ENCODE measurements around the gene LMNA. TPM values are rescaled to one million over a fixed set of nuclear protein-coding genes. Genes with fewer than 3 reads are reported as not detected.

The LMNA gene
- polyA plus RNA-seq, 1 of the 3 experiments (the other 2 are of a cell fraction): 983 TPM

DNA sequence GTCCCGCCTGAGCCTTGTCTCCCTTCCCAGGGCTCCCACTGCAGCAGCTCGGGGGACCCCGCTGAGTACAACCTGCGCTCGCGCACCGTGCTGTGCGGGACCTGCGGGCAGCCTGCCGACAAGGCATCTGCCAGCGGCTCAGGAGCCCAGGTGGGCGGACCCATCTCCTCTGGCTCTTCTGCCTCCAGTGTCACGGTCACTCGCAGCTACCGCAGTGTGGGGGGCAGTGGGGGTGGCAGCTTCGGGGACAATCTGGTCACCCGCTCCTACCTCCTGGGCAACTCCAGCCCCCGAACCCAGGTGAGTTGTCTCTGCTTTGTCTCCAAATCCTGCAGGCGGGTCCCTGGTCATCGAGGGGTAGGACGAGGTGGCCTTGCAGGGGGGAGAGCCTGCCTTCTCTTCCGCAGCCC is 24.0 kb downstream of the LMNA start (continued):
- TF ChIP-seq SIN3A (IDR thresholded peaks at IDR 0.05; ENCODE audit: borderline replicate concordance, low read depth, low read length) (no peak), RXRA (IDR thresholded peaks at IDR 0.05; ENCODE audit: borderline replicate concordance, low read depth) (no peak), MXI1 (IDR thresholded peaks at IDR 0.05; ENCODE audit: low read depth, low read length) (no peak), CHD2 (IDR thresholded peaks at IDR 0.05; ENCODE audit: low read length, partially characterized antibody) (no peak), GABPA (IDR thresholded peaks at IDR 0.05; ENCODE audit: low read depth) (no peak), PBX3 (IDR thresholded peaks at IDR 0.05) (no peak), POLR2AphosphoS5 (IDR thresholded peaks at IDR 0.05; ENCODE audit: low read depth, low read length) (no peak), JUND (IDR thresholded peaks at IDR 0.05) (no peak)

DNA sequence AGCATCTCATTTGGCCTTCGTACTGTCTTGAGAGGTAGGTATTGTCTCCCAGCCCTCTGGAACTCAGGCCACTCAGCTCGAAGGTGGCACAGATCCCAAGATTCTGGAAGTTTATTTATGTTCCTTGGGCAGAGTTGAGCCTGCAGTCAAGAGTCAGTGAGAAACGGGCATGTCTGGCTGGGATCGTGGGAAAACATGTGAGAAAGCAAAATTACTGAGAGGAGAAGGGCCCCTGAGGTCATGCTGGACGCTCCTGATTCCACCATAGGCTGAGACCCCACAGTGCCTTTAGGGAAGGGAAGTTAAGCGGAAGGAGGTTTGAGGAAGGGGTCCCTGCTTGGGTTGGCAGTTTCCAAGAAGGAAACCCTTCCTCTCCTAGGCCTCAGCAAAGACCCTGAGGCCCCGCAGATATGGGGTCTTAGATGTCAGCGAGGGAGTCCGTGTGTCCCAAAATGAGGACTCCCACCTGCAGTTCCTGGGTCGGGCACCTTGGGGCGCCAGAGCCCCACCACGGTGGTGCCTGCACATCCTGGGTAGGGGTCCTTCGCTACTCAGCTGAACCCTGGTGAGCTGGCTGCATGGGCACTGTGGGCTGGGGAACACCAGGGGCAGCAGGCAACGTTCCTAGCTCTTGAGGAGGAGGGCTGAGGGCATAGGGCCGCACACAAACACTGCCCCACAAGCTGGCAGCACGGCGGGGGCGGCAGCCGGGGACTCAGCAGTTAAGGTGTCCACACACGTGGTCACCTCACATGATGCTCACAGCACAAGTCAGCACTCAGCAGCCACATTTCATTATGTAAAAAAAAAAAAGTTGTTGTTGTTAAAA is 26.6 kb downstream of the LMNA start:
- Histone ChIP-seq H3F3A (replicated peaks; ENCODE audit: insufficient read depth) (peaks cover 91% of the 10 kb centered on the region), H2AFZ (ENCODE audit: low read depth) (no peak overlapping the region)
- 87% methylated on average over 16 of the region's 20 CpGs for WGBS (ENCODE audit: low lambda C conversion rate)

More for the DNA sequence above, 26.6 kb downstream of the LMNA start:
- POLR2A ChIA-PET: interaction anchor here (0.6 to 0.7 kb wide), 3 partner anchors 72 to 185 kb away, joined by 3 read pairs; no protein-coding TSS in a partner anchor
- Histone ChIP-seq H3K4me1 (ENCODE audit: control insufficient read depth in 1 of 2, insufficient read depth in 2 of 2, low read depth in 1 of 2, low read length in 1 of 2) (peaks cover 2 to 5% of the 10 kb centered on the region in 2 experiments), H3K27me3 (ENCODE audit: insufficient read depth) (no peaks in the 10 kb centered on the region), H3K27ac (ENCODE audit: low read depth in 2 of 2, low read length in 1 of 2) (peak overlapping the region in 1 of 2 experiments; percentile 54; a peak in 2 of 4 replicates), H3K9me3 (no peaks in the 10 kb centered on the region), H3K36me3 (replicated peaks in 1 of 2; ENCODE audit: control insufficient read depth in 1 of 2, insufficient read depth in 2 of 2, low read length in 1 of 2) (peaks cover 43 to 47% of the 10 kb centered on the region in 2 experiments), H3K79me2 (ENCODE audit: insufficient read depth) (peaks cover 5% of the 10 kb centered on the region; the same call in 1 of the 2 replicates), H4K20me1 (ENCODE audit: insufficient read depth) (peaks cover 75% of the 10 kb centered on the region), H3K4me2 (no peak overlapping the region), H3K9ac (no peak overlapping the region), H3K4me3 (ENCODE audit: low read depth in 2 of 2, low read length in 1 of 2) (no peak overlapping the region), H3K9me2 (no peaks in the 10 kb centered on the region)
- peak; percentile 33; the same call in 1 of the 2 replicates for TF ChIP-seq SMC3 (IDR thresholded peaks at IDR 0.05; ENCODE audit: low read depth, low read length)
- TF ChIP-seq, protein P1, sequence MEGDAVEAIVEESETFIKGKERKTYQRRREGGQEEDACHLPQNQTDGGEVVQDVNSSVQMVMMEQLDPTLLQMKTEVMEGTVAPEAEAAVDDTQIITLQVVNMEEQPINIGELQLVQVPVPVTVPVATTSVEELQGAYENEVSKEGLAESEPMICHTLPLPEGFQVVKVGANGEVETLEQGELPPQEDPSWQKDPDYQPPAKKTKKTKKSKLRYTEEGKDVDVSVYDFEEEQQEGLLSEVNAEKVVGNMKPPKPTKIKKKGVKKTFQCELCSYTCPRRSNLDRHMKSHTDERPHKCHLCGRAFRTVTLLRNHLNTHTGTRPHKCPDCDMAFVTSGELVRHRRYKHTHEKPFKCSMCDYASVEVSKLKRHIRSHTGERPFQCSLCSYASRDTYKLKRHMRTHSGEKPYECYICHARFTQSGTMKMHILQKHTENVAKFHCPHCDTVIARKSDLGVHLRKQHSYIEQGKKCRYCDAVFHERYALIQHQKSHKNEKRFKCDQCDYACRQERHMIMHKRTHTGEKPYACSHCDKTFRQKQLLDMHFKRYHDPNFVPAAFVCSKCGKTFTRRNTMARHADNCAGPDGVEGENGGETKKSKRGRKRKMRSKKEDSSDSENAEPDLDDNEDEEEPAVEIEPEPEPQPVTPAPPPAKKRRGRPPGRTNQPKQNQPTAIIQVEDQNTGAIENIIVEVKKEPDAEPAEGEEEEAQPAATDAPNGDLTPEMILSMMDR (IDR thresholded peaks at IDR 0.05): peak; percentile 68
- peak; percentile 70 for TF ChIP-seq RAD21 (IDR thresholded peaks at IDR 0.05; ENCODE audit: low read length)
- 0 out of 2 replicates have a peak, but pooled peaks have one; percentile 0 for TF ChIP-seq PBX3 (IDR thresholded peaks at IDR 0.05)
- no peak for TF ChIP-seq NRF1 (IDR thresholded peaks at IDR 0.05; ENCODE audit: low read depth, low read length)
- peak; percentile 85 for DNase-seq
- CTCF ChIA-PET: interaction anchor here (0.6 to 40.5 kb wide), 33 partner anchors 9 to 719 kb away, joined by 3 to 1559 read pairs (median 3); partner anchors contain the start of genes MEX3A, PMF1, SEMA4A and SLC25A44

Data from SK-N-SH (cell line).